GM21576 (cell line): ENCODE results near the gene GMDS.

Source experiments
- ATAC-seq: cut with Tn5 transposase; IDR thresholded peaks from one replicate; pipeline ENCODE4 v1.9.1; 2021; ENCODE audit warnings: mild to moderate bottlenecking, moderate library complexity; ENCODE audit not compliant: unreplicated experiment

The GMDS gene

GRCh38 chr6:2047855-2048254 is 197.6 kb downstream of the GMDS start:
- no peak for ATAC-seq

DNA sequence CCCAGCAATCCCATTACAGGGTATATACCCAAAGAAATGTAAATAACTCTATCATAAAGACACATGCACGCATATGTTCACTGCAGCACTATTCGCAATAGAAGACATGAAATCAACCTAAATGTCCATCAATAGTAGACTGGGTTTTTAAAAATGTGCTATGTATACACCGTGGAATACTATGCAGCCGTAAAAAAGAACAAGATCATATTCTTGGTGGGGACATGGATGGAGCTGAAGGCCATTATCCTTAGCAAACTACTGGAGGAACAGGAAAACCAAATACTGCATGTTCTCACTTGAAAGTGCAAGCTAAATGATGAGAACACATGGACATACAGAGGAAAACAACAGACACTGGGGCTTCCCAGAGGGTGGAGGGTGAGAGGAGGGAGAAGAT is 201.2 kb downstream of the GMDS start:
- no peak for ATAC-seq

GRCh38 chr6:2042956-2043648 is 202.3 kb downstream of the GMDS start:
- ATAC-seq, result no peak

DNA sequence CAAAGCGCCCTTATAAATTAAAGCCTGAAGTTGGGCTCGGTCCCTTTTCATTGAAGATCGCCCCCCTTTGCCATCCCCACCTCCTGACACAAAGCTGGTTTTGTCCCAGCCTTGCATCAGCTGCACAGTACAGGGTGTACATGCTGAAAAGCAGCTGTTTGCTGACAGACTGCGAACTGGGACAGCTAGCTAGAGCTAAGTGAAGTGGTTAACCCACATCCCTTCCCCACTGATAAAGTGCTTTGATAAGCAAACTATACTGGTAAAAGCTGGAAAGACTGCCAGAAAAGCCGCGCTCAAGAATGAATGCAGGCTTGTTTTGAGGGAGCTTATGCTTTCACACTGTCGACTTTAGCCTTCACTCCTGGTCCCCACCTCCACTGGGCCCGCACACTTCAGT is 207.3 kb downstream of the GMDS start:
- ATAC-seq, result no peak

DNA sequence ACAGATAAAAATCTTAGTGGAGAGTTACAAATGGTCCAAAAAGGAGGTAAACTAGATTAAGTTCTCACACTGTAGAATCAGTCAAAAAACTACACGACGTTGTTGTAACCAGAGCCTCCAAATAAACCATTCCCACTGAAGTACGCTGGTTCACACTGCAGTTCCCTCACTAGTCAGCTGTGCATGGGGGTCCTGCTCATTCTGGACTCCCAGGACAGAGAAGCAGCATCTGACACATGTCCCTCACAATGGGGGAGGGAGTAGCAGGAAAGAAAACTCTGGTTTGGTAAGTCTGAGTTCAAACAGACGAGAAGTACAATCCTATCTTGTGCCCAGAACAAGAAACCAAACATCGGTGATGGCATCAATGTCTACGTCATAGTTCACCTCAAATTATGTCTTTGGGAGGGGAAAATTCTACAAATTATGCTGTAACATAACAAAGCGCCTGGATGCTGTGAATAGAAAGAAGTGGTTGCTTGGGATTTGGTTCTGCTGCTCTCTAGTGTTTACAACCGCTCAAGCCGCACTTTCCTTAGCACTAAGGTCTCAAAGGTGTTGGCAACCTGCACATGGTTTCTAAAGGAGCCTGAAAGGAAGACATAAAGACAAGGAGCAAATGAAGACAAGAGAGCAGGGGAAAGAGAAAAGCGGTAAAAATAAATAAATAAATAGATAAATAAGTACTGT is 208.0 kb downstream of the GMDS start:
- ATAC-seq, result no peak

DNA sequence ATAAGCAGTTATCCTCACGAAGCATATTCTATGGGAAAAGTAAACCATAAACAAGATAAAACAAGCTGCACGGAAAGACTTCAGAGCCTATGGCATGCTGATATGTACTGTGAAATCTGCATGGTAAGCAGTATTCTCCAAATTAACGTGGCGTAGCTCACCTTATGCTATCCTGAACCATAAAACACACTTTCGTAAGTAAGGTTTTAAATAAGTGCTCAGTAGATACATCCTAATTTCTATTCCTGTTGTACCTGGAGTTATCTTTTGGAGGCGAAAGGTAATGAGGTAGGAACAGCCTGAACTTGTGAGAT is 208.7 kb downstream of the GMDS start:
- no peak for ATAC-seq

DNA sequence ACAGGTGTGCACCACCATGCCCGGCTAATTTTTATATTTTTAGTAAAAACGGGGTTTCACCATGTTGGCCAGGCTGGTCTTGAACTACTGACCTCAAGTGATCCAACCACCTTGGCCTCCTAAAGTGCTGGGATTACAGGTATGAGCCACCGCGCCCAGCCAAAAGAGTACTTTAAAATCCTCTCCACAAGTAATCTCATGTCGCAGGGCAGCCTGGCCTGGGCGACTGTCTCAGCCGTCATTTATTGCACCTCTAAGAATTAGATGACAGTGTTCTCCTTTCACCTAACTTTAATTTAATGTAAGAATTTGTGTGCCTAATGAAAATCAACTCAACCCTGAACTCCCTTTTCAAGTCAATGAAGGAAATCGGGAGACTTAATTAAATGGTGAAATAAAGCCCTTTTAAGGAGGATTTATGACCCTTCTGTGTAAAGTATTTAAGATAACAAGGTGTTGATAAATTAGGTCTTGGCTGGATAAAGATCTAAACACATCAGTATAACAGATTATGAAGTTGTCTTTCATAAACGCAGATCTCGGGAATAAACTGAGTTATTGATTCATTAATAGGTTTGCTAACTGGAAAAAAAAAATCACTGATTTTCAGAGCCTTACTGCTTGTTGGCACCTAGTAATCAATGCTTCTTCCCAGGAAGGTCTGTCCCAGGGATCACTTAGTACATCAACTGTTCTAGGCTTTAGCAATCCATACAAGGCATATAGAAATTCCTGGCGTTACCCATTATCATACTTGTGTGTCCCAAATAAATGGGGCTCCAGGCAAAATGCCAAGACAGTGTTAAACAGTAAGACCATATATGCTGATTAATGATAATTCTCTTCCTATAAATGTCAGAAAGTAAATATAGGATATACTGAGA is 209.3 kb downstream of the GMDS start:
- no peak for ATAC-seq

DNA sequence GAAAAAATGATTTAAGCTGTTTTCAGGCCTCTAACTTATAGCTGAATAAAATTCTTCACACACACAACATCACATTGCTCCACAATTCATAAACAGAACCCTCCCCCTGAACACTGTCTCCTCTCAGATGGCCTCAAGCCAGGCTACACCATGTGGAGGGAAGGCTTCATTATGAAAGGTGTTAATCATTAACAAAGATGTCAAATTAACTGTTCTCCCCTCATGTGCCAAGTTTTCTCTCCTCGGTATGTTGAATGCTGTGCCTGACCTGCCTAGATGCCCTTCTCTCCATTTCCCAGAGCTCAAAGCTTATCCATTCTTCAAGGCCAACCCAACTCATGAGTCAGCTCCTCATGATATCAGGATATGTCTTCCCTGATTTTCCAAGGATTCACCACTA is 210.4 kb downstream of the GMDS start:
- no peak for ATAC-seq

DNA sequence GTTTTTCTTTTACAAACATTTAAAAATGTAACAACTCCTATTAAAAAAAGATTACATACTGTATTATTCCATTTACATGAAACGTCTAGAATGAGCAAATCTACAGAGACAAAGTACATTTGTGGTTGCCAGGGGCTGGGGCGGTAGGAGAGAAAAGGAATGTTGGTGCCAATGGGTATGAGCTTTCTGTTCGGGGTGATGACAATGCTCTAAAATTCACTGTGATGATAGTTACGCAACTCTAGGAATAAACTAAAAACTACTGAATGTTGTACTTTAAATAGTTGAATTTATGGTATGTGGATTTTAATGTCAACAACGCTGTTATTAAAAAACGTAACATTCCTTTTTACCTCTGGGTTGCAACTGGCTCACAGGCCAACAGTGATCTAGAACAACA is 211.1 kb downstream of the GMDS start:
- no peak for ATAC-seq

DNA sequence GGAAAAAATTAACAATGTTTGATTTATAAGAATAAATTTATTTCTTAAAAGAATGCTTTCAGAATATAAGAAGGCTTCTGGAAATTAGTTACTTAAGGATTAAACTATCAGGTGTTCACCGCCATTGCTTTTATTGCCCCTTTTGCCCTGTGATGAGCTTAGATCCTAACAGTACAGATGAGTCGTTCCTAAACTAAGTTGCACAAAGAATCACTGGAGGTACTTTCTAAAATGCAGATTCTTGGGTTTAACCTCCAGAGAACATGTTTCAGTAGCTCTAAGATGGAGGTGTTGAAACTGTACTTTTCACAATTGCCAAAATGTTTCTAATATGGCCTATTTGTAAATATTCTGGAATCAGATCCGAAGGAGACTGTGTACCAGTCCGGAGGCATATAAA is 211.9 kb downstream of the GMDS start:
- ATAC-seq, result no peak

DNA sequence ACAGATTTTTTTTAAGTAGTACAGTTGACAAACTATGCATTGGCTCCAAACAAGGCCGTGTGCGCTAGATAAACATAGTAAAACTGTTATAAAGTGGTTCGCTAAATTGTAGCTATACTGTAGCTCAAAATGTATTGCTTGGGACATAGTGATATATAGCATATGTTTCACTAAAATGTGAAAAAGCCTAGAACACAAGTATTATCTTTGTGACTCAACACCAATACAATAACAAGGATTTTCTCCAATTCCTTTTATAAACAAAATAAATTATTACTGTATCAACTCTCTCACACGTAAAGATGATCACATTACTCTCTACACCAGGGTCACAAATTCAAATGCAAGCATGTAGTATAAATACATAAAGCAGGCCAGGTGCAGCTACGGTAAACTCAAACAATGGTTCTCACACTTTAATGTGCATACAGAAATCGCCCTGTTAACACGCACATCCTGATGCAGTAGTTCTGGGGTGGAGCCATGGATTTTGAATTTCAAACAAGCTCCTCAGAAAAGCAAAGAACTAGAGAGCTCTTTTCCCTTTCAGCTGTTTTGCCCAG is 214.6 kb downstream of the GMDS start:
- ATAC-seq, result no peak

DNA sequence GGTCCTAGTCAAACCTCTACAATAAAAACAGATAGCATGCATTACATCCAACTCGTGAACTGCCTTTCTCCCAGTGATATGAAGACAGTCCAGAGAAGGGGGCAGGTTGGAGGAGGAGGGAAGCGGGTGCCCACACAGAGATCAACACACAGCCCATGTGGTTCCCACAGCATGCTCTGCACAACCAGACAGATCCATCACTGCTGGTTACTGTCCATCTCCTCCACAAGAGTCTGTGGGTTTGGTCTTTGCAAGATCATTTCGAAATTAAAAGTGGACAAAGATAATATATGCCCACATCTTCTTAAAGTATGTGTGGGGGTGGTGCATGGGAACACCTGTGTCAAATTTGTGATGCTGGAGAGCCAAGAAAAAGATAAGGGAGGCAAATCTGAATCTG is 215.5 kb downstream of the GMDS start:
- no peak for ATAC-seq

GRCh38 chr6:2029130-2029794 is 216.1 kb downstream of the GMDS start:
- ATAC-seq, result no peak

DNA sequence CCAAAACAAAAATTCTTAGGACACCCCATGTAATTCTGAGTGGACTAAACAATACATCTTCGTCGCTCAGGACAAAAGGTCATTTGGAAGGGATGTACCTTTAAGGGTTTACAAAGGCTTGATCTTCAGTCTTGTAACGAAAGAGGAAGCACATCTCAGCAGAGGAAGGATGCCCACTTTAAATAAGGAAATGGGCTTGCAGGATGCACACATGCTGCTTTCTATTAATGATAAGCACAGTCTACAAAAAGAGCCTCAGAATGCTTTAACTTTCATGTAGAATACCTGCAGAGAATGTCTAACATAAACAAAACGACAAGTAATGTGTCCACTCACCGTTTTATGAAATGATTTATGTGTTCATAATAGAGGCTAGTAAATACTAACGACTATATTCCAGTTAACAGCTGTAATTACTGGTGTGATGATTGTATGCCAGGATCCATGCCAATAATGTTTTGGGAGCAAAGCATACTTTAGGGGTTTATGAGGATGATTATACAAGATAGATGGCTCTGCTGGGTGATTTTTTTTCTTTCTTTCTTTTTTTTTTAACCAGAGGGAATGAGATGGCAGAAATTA is 216.9 kb downstream of the GMDS start:
- peak; percentile 75 for ATAC-seq

DNA sequence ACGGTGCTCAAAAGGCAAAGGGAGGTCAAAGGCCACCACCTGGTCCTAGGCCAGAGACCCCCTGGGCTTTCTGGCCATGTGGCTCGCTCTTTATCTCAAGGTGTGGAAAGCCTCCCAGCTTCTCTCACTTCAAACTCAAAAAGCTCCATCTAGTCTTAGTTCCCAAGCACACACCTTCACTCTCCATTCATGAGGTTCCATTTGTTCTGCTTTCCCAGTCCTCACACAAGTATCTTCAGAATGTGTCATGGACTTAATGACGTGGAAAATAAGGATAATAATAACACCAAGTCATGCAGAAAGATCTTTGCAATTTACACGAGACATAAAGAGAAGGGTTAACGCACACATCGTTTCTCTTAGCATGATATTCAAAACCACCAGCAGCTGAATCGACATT is 219.3 kb downstream of the GMDS start:
- no peak for ATAC-seq

DNA sequence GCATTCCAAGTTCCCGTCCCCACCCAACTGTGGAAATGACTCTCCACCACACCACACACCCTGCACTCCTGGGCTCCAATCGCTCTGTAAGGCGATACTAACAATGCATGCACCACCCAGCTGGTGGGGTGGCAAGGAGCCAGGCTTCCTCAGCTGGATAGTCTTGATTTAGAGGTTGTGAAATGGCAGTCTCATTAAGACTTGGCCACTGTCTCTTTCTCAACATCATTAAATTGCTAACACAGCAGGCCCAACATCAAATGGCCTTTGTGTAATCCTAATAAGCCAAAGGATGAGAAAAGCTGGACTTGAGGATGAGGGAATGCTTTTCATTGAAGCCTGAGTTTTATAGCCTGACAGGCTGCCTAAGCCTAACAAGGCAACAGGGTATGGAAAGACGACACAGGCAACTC is 223.7 kb downstream of the GMDS start:
- no peak for ATAC-seq

DNA sequence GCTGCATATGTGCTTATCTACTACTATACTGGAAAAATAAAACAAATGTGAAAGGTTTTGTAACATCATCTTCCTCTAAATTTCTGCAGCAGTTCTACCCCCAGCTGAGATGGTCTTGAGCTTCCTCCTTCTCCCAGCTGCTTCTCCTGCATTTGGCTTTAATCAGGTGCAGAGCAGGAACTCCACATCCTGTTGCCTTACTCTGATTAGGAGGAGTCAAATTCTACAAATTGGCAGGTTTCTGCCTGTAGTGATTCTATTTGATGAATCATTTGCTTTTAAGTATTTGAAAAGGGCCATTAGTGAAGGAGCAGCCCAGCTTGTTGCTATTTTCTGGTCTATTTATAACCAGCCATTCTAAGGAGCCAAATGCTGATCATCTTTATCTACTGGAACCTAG is 224.5 kb downstream of the GMDS start:
- ATAC-seq, result no peak

- ATAC-seq, result no peak
Measured at GRCh38 chr6:2019051-2019450, 226.4 kb downstream of the GMDS start.

- no peak for ATAC-seq
Measured at GRCh38 chr6:2016040-2016439, 229.4 kb downstream of the GMDS start.

DNA sequence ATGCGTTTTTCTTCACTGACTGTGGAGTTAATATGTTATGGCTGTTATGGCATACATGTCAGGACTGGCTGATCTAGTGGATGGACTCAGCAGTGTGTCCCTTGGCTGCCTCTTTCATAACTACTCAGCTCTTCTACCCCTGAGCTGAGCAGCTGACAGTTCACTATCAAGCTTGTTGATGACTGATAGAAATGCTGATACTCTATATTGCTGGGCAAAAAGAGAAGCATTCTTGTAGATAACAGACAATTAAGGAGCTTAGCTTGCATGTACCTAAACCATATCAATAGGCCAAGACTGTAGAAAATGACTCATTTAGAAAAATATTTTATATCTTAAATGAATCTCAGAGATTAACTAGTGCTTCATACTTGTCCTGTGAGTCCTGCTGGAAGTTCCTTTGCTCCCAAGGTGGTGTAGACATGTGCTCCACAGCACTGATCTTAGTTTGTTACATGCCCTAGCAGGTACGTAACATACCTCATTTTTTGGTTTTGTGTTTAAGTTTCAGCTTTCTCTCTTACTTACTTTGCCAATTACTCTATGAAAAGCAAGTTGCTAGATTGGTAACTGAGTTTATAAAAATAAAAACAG is 236.9 kb downstream of the GMDS start:
- no peak for ATAC-seq
